Smooth muscle cell (in vitro differentiated cells): ENCODE measurements around the gene CYP4F3. TPM values are rescaled to one million over a fixed set of nuclear protein-coding genes. Genes with fewer than 3 reads are reported as not detected.
"Not testable (repeated sequence)": the region's sequence is repeated elsewhere in the genome, so short reads cannot be mapped to it uniquely, and the experiment has no call there.

Source experiments
- DNase-seq: peaks from one replicate; lab custom pipeline; 2025; ENCODE audit not compliant: unreplicated experiment; lab: John Stamatoyannopoulos, UW
- H2AFZ ChIP-seq: fragments of 200-600 bp; sonication (generic); 2 replicates; pipeline ENCODE4 v1.6.0; 2016; ENCODE audit warnings: antibody characterized with exemption, low read depth, mild to moderate bottlenecking
- H3F3A ChIP-seq: fragments of 200-600 bp; sonication (generic); 2 replicates; pipeline ENCODE4 v1.6.0; 2017; ENCODE audit warnings: antibody characterized with exemption, low read depth
- H3K27ac ChIP-seq: fragments of 200-600 bp; sonication (generic); 2 replicates; pipeline ENCODE4 v1.5.1; 2016; ENCODE audit warnings: low read depth, mild to moderate bottlenecking
- H3K27me3 ChIP-seq: fragments of 200-600 bp; sonication (generic); 2 replicates; pipeline ENCODE4 v1.6.1; 2016; ENCODE audit warnings: low read depth, mild to moderate bottlenecking
- H3K36me3 ChIP-seq: fragments of 200-600 bp; sonication (generic); 2 replicates; pipeline ENCODE4 v1.5.1; 2016; ENCODE audit warnings: low read depth
- H3K4me1 ChIP-seq: fragments of 200-600 bp; sonication (generic); 2 replicates; pipeline ENCODE4 v1.5.1; 2016; ENCODE audit warnings: low read depth
- H3K4me2 ChIP-seq: fragments of 200-600 bp; sonication (generic); 2 replicates; pipeline ENCODE4 v1.6.0; 2016; ENCODE audit warnings: mild to moderate bottlenecking
- H3K4me3 ChIP-seq: fragments of 200-600 bp; sonication (generic); 2 replicates; pipeline ENCODE4 v1.5.1; 2016; ENCODE audit warnings: mild to moderate bottlenecking
- H3K79me2 ChIP-seq: fragments of 200-600 bp; sonication (generic); 2 replicates; pipeline ENCODE4 v1.6.0; 2016; ENCODE audit warnings: low read depth, mild to moderate bottlenecking
- H3K9ac ChIP-seq: fragments of 200-600 bp; sonication (generic); 2 replicates; pipeline ENCODE4 v1.6.0; 2016; ENCODE audit warnings: low read depth
- H3K9me3 ChIP-seq: fragments of 200-600 bp; sonication (generic); replicated peaks from 2 replicates; pipeline ENCODE4 v1.5.1; 2016; ENCODE audit warnings: low read depth
- H4K20me1 ChIP-seq: fragments of 200-600 bp; sonication (generic); 2 replicates; pipeline ENCODE4 v1.6.0; 2016; ENCODE audit warnings: low read depth
- CTCF ChIP-seq: fragments of 200-600 bp; sonication (generic); IDR thresholded peaks from 2 replicates; pipeline ENCODE4 v1.5.1; 2017; ENCODE audit warnings: borderline replicate concordance, mild to moderate bottlenecking, antibody characterized with exemption; ENCODE audit not compliant: insufficient read depth, poor library complexity, severe bottlenecking
- WGBS: methylation state at CpG from one replicate; pipeline ENCODE4 v1.1.7; 2016; ENCODE audit warnings: low lambda C conversion rate; 5-methylcytosine and 5-hydroxymethylcytosine counted together
- polyA plus RNA-seq: library from polyadenylated mRNA; unstranded; fragments of >200 nt; fragmentation: Nextera tagmentation; extraction: Ambion mirVana; gene quantifications from 2 replicates; pipeline ENCODE4 v1.2.1, GENCODE V29; 2016
- total RNA-seq: library from RNA; depleted of rRNA; stranded (reverse); fragments of >200 nt; gene quantifications from 2 replicates; pipeline ENCODE4 v1.2.3, GENCODE V29; 2014

Gene CYP4F3
- total and polyA plus RNA-seq, 2 experiments from 2014 or later: not detected

GRCh38 chr19:15673176-15673654 lies 32.5 kb downstream of the CYP4F3 start:
- H3K4me1 ChIP-seq: no peaks in the 10 kb centered on the region
- peaks cover 4% of the 10 kb centered on the region for H3K9me3 ChIP-seq
- no peak for DNase-seq
- TF ChIP-seq CTCF: no peak
- no peaks in the 10 kb centered on the region for H3K36me3 ChIP-seq
- H4K20me1 ChIP-seq: no peaks in the 10 kb centered on the region
- H3F3A ChIP-seq: no peaks in the 10 kb centered on the region
- no peaks in the 10 kb centered on the region for H3K79me2 ChIP-seq
- H3K4me2 ChIP-seq: no peak overlapping the region
- no peak overlapping the region for H3K4me3 ChIP-seq
- H3K9ac ChIP-seq: no peak overlapping the region
- no peak overlapping the region for H3K27ac ChIP-seq
- WGBS: 31% methylated on average over 9 of the region's 9 CpGs
- H3K27me3 ChIP-seq: no peaks in the 10 kb centered on the region
- H2AFZ ChIP-seq: no peak overlapping the region

- no peak for TF ChIP-seq CTCF
- 52% methylated on average over 3 of the region's 3 CpGs for WGBS
- Histone ChIP-seq H3K9me3 (no peaks in the 10 kb centered on the region), H3K4me3 (no peak overlapping the region), H3K27me3 (no peaks in the 10 kb centered on the region), H3K9ac (no peak overlapping the region), H4K20me1 (no peaks in the 10 kb centered on the region), H2AFZ (no peak overlapping the region), H3K36me3 (no peaks in the 10 kb centered on the region), H3K79me2 (no peaks in the 10 kb centered on the region), H3K27ac (no peak overlapping the region), H3K4me2 (no peak overlapping the region), H3K4me1 (no peaks in the 10 kb centered on the region), H3F3A (no peaks in the 10 kb centered on the region)
- DNase-seq: no peak
Observed at GRCh38 chr19:15675560-15675959, 34.9 kb downstream of the CYP4F3 start.

- WGBS: 16% methylated on average over 4 of the region's 4 CpGs
- no peaks in the 10 kb centered on the region for H3F3A ChIP-seq
- no peak overlapping the region for H3K27ac ChIP-seq
- H3K4me1 ChIP-seq: no peaks in the 10 kb centered on the region
- TF ChIP-seq CTCF: no peak
- H3K4me2 ChIP-seq: no peak overlapping the region
- H3K27me3 ChIP-seq: no peaks in the 10 kb centered on the region
- no peak overlapping the region for H2AFZ ChIP-seq
- DNase-seq: no peak
- H3K79me2 ChIP-seq: no peaks in the 10 kb centered on the region
- no peak overlapping the region for H3K9ac ChIP-seq
- peaks cover 4% of the 10 kb centered on the region for H3K9me3 ChIP-seq
- no peaks in the 10 kb centered on the region for H3K36me3 ChIP-seq
- no peak overlapping the region for H3K4me3 ChIP-seq
- no peaks in the 10 kb centered on the region for H4K20me1 ChIP-seq
Observed at GRCh38 chr19:15679089-15679488, 38.4 kb downstream of the CYP4F3 start.

GRCh38 chr19:15679865-15680264 lies 39.2 kb downstream of the CYP4F3 start:
- H4K20me1 ChIP-seq, H3F3A ChIP-seq, H2AFZ ChIP-seq, H3K4me1 ChIP-seq, H3K9ac ChIP-seq, H3K9me3 ChIP-seq, H3K79me2 ChIP-seq, DNase-seq, H3K4me2 ChIP-seq, H3K36me3 ChIP-seq, H3K27me3 ChIP-seq, H3K27ac ChIP-seq, H3K4me3 ChIP-seq: not testable (repeated sequence)
- WGBS: 58% methylated on average over 4 of the region's 4 CpGs
